ENCODE results near the gene PAN2. TPM values are rescaled to one million over a fixed set of nuclear protein-coding genes. Genes with fewer than 3 reads are reported as not detected.

Gene PAN2
- total and polyA plus RNA-seq, 10 of the 15 experiments (the other 5 are each of a cell fraction or from before 2014, with no cell fraction given) = 14.4 to 61.8 (median 34.9) TPM

DNA sequence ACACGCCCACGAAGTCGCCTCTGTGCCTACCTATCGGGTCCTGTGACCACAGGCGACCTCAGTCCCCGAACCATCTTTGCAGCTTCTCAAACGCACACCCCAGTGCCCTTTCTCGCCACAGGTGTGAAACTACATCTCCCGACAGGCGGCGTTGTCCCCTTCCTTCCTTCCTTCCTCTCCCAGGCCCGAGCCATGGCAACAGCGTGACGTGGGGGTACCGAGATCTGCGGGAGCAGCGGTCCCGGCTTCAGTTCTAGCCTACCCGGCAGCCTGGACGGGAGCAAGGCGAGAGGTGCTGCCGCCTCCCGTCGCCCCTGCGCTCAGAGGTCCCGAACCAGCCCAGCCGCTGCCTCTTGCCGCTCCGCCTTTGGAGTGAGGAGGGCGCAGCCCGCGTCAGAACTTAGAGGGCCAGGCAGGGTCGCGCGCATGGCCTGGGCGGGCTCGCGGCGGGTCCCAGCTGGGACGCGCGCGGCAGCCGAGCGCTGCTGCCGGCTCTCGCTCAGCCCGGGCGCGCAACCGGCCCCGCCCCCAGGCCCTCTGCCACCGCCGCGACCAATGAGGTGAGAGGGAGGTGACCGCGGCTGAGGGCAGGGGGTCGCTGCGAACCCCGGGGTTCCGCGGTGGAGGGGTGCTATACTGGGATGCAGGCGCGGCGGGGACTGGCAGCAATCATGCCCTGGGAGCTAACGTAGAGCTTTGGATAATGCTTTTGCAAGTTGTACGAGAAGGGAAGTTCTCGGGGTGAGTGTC lies 66.9 kb downstream of the PAN2 start, which contains the start of gene COQ10A (continued):
- TF ChIP-seq, protein P1, sequence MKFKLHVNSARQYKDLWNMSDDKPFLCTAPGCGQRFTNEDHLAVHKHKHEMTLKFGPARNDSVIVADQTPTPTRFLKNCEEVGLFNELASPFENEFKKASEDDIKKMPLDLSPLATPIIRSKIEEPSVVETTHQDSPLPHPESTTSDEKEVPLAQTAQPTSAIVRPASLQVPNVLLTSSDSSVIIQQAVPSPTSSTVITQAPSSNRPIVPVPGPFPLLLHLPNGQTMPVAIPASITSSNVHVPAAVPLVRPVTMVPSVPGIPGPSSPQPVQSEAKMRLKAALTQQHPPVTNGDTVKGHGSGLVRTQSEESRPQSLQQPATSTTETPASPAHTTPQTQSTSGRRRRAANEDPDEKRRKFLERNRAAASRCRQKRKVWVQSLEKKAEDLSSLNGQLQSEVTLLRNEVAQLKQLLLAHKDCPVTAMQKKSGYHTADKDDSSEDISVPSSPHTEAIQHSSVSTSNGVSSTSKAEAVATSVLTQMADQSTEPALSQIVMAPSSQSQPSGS (IDR thresholded peaks at IDR 0.05; ENCODE audit: low read length) = no peak
- TF ChIP-seq RUNX3 (IDR thresholded peaks at IDR 0.05; ENCODE audit: low read length) (peak; percentile 62), SUZ12 (IDR thresholded peaks at IDR 0.05; ENCODE audit: unreplicated experiment) (no peak), NBN (IDR thresholded peaks at IDR 0.05) (peak; percentile 64; the same call in 1 of the 2 replicates), TCF3 (IDR thresholded peaks at IDR 0.05; ENCODE audit: borderline replicate concordance, insufficient read depth, low read depth, low read length) (peak; percentile 49; the same call in 1 of the 2 replicates)

Small RNA genes within 50 kb of the gene (small RNA-seq; reads per million reads assigned to genes)
- not detected for gene RNU7-40P

Other genes starting within 250 kb of the PAN2 start
Only the 7 nearest of the 22 such genes appear.
- gene ANKRD52, start 75.6 kb downstream of the PAN2 start, total RNA-seq (2014; rRNA removed) = 7.9 and 8.1 TPM in 2 replicates
- 6.3 and 7.5 TPM in 2 replicates for gene ANKRD52, start 75.6 kb downstream of the PAN2 start, total RNA-seq (2014; rRNA removed; fragmentation: Illumina TruSeq; extraction: Trizol)
- 49.7 and 52.3 TPM in 2 replicates for gene ANKRD52, start 75.6 kb downstream of the PAN2 start, total RNA-seq (2021)
- 4.7 and 11.7 TPM in 2 replicates for gene ANKRD52, start 75.6 kb downstream of the PAN2 start, polyA plus RNA-seq (2011; rRNA removed)
- gene ANKRD52, start 75.6 kb downstream of the PAN2 start, polyA plus RNA-seq (2014; fragmentation: Illumina TruSeq; extraction: Trizol) = 17.7 and 24.0 TPM in 2 replicates
- gene ANKRD52, start 75.6 kb downstream of the PAN2 start, polyA plus RNA-seq (2014; fragmentation: Nextera tagmentation; extraction: Ambion mirVana) = 1 to 10 TPM in 1 of 2 experiments, under 1 TPM in 1; 0.90 to 1.2 TPM
- 20.6 and 23.9 TPM in 2 replicates for gene ANKRD52, start 75.6 kb downstream of the PAN2 start, polyA plus RNA-seq (2014; rRNA removed)
- gene ANKRD52, start 75.6 kb downstream of the PAN2 start, polyA plus RNA-seq (2016; fragmentation: Nextera tagmentation; extraction: Ambion mirVana) = 10 to 100 TPM; 50.6 to 55.3 TPM
- 7.6 and 7.9 TPM in 2 replicates for gene COQ10A, start 67.1 kb downstream of the PAN2 start, total RNA-seq (2014; rRNA removed)
- gene COQ10A, start 67.1 kb downstream of the PAN2 start, total RNA-seq (2014; rRNA removed; fragmentation: Illumina TruSeq; extraction: Trizol) = 4.4 and 5.7 TPM in 2 replicates
- gene COQ10A, start 67.1 kb downstream of the PAN2 start, total RNA-seq (2021) = 6.1 and 7.8 TPM in 2 replicates
- gene COQ10A, start 67.1 kb downstream of the PAN2 start, polyA plus RNA-seq (2011; rRNA removed) = 19.5 and 20.9 TPM in 2 replicates
- gene COQ10A, start 67.1 kb downstream of the PAN2 start, polyA plus RNA-seq (2014; fragmentation: Illumina TruSeq; extraction: Trizol) = 8.8 and 9.5 TPM in 2 replicates
- 1 to 10 TPM; 3.3 to 4.5 TPM for gene COQ10A, start 67.1 kb downstream of the PAN2 start, polyA plus RNA-seq (2014; fragmentation: Nextera tagmentation; extraction: Ambion mirVana)
- 10.2 and 11.7 TPM in 2 replicates for gene COQ10A, start 67.1 kb downstream of the PAN2 start, polyA plus RNA-seq (2014; rRNA removed)
- 1 to 10 TPM; 4.4 to 6.0 TPM for gene COQ10A, start 67.1 kb downstream of the PAN2 start, polyA plus RNA-seq (2016; fragmentation: Nextera tagmentation; extraction: Ambion mirVana)
- 105 and 109 TPM in 2 replicates for gene CS, start 33.7 kb downstream of the PAN2 start, total RNA-seq (2014; rRNA removed)
- gene CS, start 33.7 kb downstream of the PAN2 start, total RNA-seq (2014; rRNA removed; fragmentation: Illumina TruSeq; extraction: Trizol) = 111 and 119 TPM in 2 replicates
- gene CS, start 33.7 kb downstream of the PAN2 start, total RNA-seq (2021) = 276 and 302 TPM in 2 replicates
- gene CS, start 33.7 kb downstream of the PAN2 start, polyA plus RNA-seq (2011; rRNA removed) = 71.2 and 159 TPM in 2 replicates
- gene CS, start 33.7 kb downstream of the PAN2 start, polyA plus RNA-seq (2014; fragmentation: Illumina TruSeq; extraction: Trizol) = 237 and 305 TPM in 2 replicates
- 100 to 1,000 TPM in 1 of 2 experiments, 10 to 100 TPM in 1; 64.9 to 104 TPM for gene CS, start 33.7 kb downstream of the PAN2 start, polyA plus RNA-seq (2014; fragmentation: Nextera tagmentation; extraction: Ambion mirVana)
- gene CS, start 33.7 kb downstream of the PAN2 start, polyA plus RNA-seq (2014; rRNA removed) = 115 and 140 TPM in 2 replicates
- 100 to 1,000 TPM; 182 to 196 TPM for gene CS, start 33.7 kb downstream of the PAN2 start, polyA plus RNA-seq (2016; fragmentation: Nextera tagmentation; extraction: Ambion mirVana)
- 68.2 and 70.2 TPM in 2 replicates for gene CNPY2, start 18.0 kb downstream of the PAN2 start, total RNA-seq (2014; rRNA removed)
- gene CNPY2, start 18.0 kb downstream of the PAN2 start, total RNA-seq (2014; rRNA removed; fragmentation: Illumina TruSeq; extraction: Trizol) = 63.9 and 73.6 TPM in 2 replicates
- 75.0 and 93.7 TPM in 2 replicates for gene CNPY2, start 18.0 kb downstream of the PAN2 start, total RNA-seq (2021)
- 125 and 131 TPM in 2 replicates for gene CNPY2, start 18.0 kb downstream of the PAN2 start, polyA plus RNA-seq (2011; rRNA removed)
- 77.7 and 81.8 TPM in 2 replicates for gene CNPY2, start 18.0 kb downstream of the PAN2 start, polyA plus RNA-seq (2014; fragmentation: Illumina TruSeq; extraction: Trizol)
- 10 to 100 TPM; 25.0 to 50.3 TPM for gene CNPY2, start 18.0 kb downstream of the PAN2 start, polyA plus RNA-seq (2014; fragmentation: Nextera tagmentation; extraction: Ambion mirVana)
- gene CNPY2, start 18.0 kb downstream of the PAN2 start, polyA plus RNA-seq (2014; rRNA removed) = 91.8 and 101 TPM in 2 replicates
- 100 to 1,000 TPM; 264 to 276 TPM for gene CNPY2, start 18.0 kb downstream of the PAN2 start, polyA plus RNA-seq (2016; fragmentation: Nextera tagmentation; extraction: Ambion mirVana)
- gene IL23A, start 4.9 kb upstream of the PAN2 start, total RNA-seq (2014; rRNA removed) = 4.2 and 5.7 TPM in 2 replicates
- 4.7 and 5.6 TPM in 2 replicates for gene IL23A, start 4.9 kb upstream of the PAN2 start, total RNA-seq (2014; rRNA removed; fragmentation: Illumina TruSeq; extraction: Trizol)
- gene IL23A, start 4.9 kb upstream of the PAN2 start, total RNA-seq (2021) = 4.3 and 4.7 TPM in 2 replicates
- gene IL23A, start 4.9 kb upstream of the PAN2 start, polyA plus RNA-seq (2011; rRNA removed) = 3.3 and 4.0 TPM in 2 replicates
- gene IL23A, start 4.9 kb upstream of the PAN2 start, polyA plus RNA-seq (2014; fragmentation: Illumina TruSeq; extraction: Trizol) = 1.6 and 5.7 TPM in 2 replicates
- 10 to 100 TPM in 1 of 2 experiments, 1 to 10 TPM in 1; 7.7 to 11.1 TPM for gene IL23A, start 4.9 kb upstream of the PAN2 start, polyA plus RNA-seq (2014; fragmentation: Nextera tagmentation; extraction: Ambion mirVana)
- 9.9 and 10.8 TPM in 2 replicates for gene IL23A, start 4.9 kb upstream of the PAN2 start, polyA plus RNA-seq (2014; rRNA removed)
- gene IL23A, start 4.9 kb upstream of the PAN2 start, polyA plus RNA-seq (2016; fragmentation: Nextera tagmentation; extraction: Ambion mirVana) = 1 to 10 TPM; 4.4 to 5.6 TPM
- 101 and 114 TPM in 2 replicates for gene STAT2, start 26.1 kb upstream of the PAN2 start, total RNA-seq (2014; rRNA removed)
- gene STAT2, start 26.1 kb upstream of the PAN2 start, total RNA-seq (2014; rRNA removed; fragmentation: Illumina TruSeq; extraction: Trizol) = 66.4 and 69.3 TPM in 2 replicates
- 93.7 and 97.9 TPM in 2 replicates for gene STAT2, start 26.1 kb upstream of the PAN2 start, total RNA-seq (2021)
- gene STAT2, start 26.1 kb upstream of the PAN2 start, polyA plus RNA-seq (2011; rRNA removed) = 91.5 and 106 TPM in 2 replicates
- 74.9 and 91.9 TPM in 2 replicates for gene STAT2, start 26.1 kb upstream of the PAN2 start, polyA plus RNA-seq (2014; fragmentation: Illumina TruSeq; extraction: Trizol)
- 10 to 100 TPM; 16.9 to 23.5 TPM for gene STAT2, start 26.1 kb upstream of the PAN2 start, polyA plus RNA-seq (2014; fragmentation: Nextera tagmentation; extraction: Ambion mirVana)
- gene STAT2, start 26.1 kb upstream of the PAN2 start, polyA plus RNA-seq (2014; rRNA removed) = 90.4 and 94.4 TPM in 2 replicates
- 10 to 100 TPM; 76.5 to 79.2 TPM for gene STAT2, start 26.1 kb upstream of the PAN2 start, polyA plus RNA-seq (2016; fragmentation: Nextera tagmentation; extraction: Ambion mirVana)
- 0.11 TPM in 1 of 2 replicates, not detected in the other for gene APOF, start 28.9 kb upstream of the PAN2 start, total RNA-seq (2014; rRNA removed)
- gene APOF, start 28.9 kb upstream of the PAN2 start, total RNA-seq (2014; rRNA removed; fragmentation: Illumina TruSeq; extraction: Trizol) = not detected in 2 replicates
- not detected in 2 replicates for gene APOF, start 28.9 kb upstream of the PAN2 start, total RNA-seq (2021)
- not detected in 2 replicates for gene APOF, start 28.9 kb upstream of the PAN2 start, polyA plus RNA-seq (2011; rRNA removed)
- gene APOF, start 28.9 kb upstream of the PAN2 start, polyA plus RNA-seq (2014; fragmentation: Illumina TruSeq; extraction: Trizol) = 0.04 TPM in 1 of 2 replicates, not detected in the other
- gene APOF, start 28.9 kb upstream of the PAN2 start, polyA plus RNA-seq (2014; fragmentation: Nextera tagmentation; extraction: Ambion mirVana) = under 1 TPM; 0.13 to 0.19 TPM
- 0.05 TPM in 1 of 2 replicates, not detected in the other for gene APOF, start 28.9 kb upstream of the PAN2 start, polyA plus RNA-seq (2014; rRNA removed)
- gene APOF, start 28.9 kb upstream of the PAN2 start, polyA plus RNA-seq (2016; fragmentation: Nextera tagmentation; extraction: Ambion mirVana) = not detected